Trophoblast cell (in vitro differentiated cells and primary cell): ENCODE results near the gene DNLZ.
A peak's percentile ranks its signal among the peaks of the same experiment; 100 is the strongest.

Experiments used
- DNase-seq, 2 donors: peaks; one replicate each; pipeline ENCODE4 v3.0.0-alpha.2; 2016
- H2AFZ ChIP-seq: 2 replicates; pipeline ENCODE4 v1.6.1; 2013; ENCODE audit warnings: low read length, moderate library complexity, mild to moderate bottlenecking; ENCODE audit not compliant: insufficient read depth, poor library complexity
- H2AK5ac ChIP-seq: 2 replicates; pipeline ENCODE4 v1.6.1; 2013; ENCODE audit warnings: mild to moderate bottlenecking, low read length
- H2BK120ac ChIP-seq: 2 replicates; pipeline ENCODE4 v1.6.1; 2013; ENCODE audit warnings: low read length, mild to moderate bottlenecking, moderate library complexity; ENCODE audit not compliant: insufficient read depth, poor library complexity
- H2BK12ac ChIP-seq: 2 replicates; pipeline ENCODE4 v1.6.1; 2013; ENCODE audit warnings: mild to moderate bottlenecking, low read length, moderate library complexity
- H2BK5ac ChIP-seq: 2 replicates; pipeline ENCODE4 v1.6.1; 2013; ENCODE audit warnings: low read length, low read depth, moderate library complexity, mild to moderate bottlenecking; ENCODE audit not compliant: poor library complexity
- H3K14ac ChIP-seq: 2 replicates; pipeline ENCODE4 v1.6.1; 2013; ENCODE audit warnings: mild to moderate bottlenecking, low read length
- H3K18ac ChIP-seq: 2 replicates; pipeline ENCODE4 v1.6.1; 2013; ENCODE audit warnings: mild to moderate bottlenecking, low read length
- H3K23ac ChIP-seq: 2 replicates; pipeline ENCODE4 v1.6.1; 2013; ENCODE audit warnings: low read length
- H3K27ac ChIP-seq: 2 replicates; pipeline ENCODE4 v1.5.1; 2013; ENCODE audit warnings: low read depth, mild to moderate bottlenecking, inconsistent platforms, low read length, moderate library complexity
- H3K27me3 ChIP-seq: 2 replicates; pipeline ENCODE4 v1.6.1; 2013; ENCODE audit warnings: inconsistent platforms, mild to moderate bottlenecking, low read length, moderate library complexity; ENCODE audit not compliant: insufficient read depth
- H3K36me3 ChIP-seq, 2 experiments: 1 replicate in 1 of 2; 2 replicates in 1 of 2; pipeline ENCODE4 v1.6.1; 2013; ENCODE audit warnings: low read length in 2 of 2, mild to moderate bottlenecking in 2 of 2, moderate library complexity in 1 of 2; ENCODE audit not compliant: insufficient read depth in 2 of 2, control insufficient read depth in 1 of 2
- H3K4ac ChIP-seq: 2 replicates; pipeline ENCODE4 v1.6.1; 2013; ENCODE audit warnings: low read depth, mild to moderate bottlenecking, low read length, moderate library complexity
- H3K4me1 ChIP-seq, 2 experiments: 1 replicate in 1 of 2; 2 replicates in 1 of 2; pipeline ENCODE4 v1.6.1; 2013; ENCODE audit warnings: low read length in 2 of 2, mild to moderate bottlenecking in 2 of 2, moderate library complexity in 1 of 2; ENCODE audit not compliant: insufficient read depth in 2 of 2, control insufficient read depth in 1 of 2
- H3K4me2 ChIP-seq: 2 replicates; pipeline ENCODE4 v1.6.1; 2013; ENCODE audit warnings: inconsistent platforms, mild to moderate bottlenecking, low read length, moderate library complexity
- H3K4me3 ChIP-seq: 2 replicates; pipeline ENCODE4 v1.5.1; 2013; ENCODE audit warnings: mild to moderate bottlenecking, low read depth, low read length, inconsistent platforms
- H3K79me1 ChIP-seq: one replicate; pipeline ENCODE4 v1.6.1; 2013; ENCODE audit warnings: low read length
- H3K79me2 ChIP-seq: 2 replicates; pipeline ENCODE4 v1.6.1; 2013; ENCODE audit warnings: low read length, mild to moderate bottlenecking; ENCODE audit not compliant: control insufficient read depth, insufficient read depth, poor library complexity
- H3K9ac ChIP-seq: 2 replicates; pipeline ENCODE4 v1.6.1; 2013; ENCODE audit warnings: mild to moderate bottlenecking, low read length
- H3K9me3 ChIP-seq: 2 replicates; pipeline ENCODE4 v1.6.1; 2013; ENCODE audit warnings: low read depth, mild to moderate bottlenecking, control low read depth, inconsistent platforms, low read length; ENCODE audit not compliant: insufficient read depth
- H4K12ac ChIP-seq: 2 replicates; pipeline ENCODE4 v1.6.1; 2013; ENCODE audit warnings: low read depth, mild to moderate bottlenecking, low read length, moderate library complexity
- H4K8ac ChIP-seq: 2 replicates; pipeline ENCODE4 v1.6.1; 2013; ENCODE audit warnings: low read depth, mild to moderate bottlenecking, low read length, moderate library complexity
- H4K91ac ChIP-seq: one replicate; pipeline ENCODE4 v1.6.1; 2013; ENCODE audit warnings: low read depth, mild to moderate bottlenecking, low read length, moderate library complexity
- WGBS: extraction: QIAGEN DNeasy Blood & Tissue Kit; methylation state at CpG from one replicate; pipeline ENCODE4 v1.1.7; 2013; ENCODE audit warnings: missing lambda C conversion rate; ENCODE audit not compliant: insufficient read length, insufficient coverage; ENCODE audit errors: extremely low coverage; 5-methylcytosine and 5-hydroxymethylcytosine counted together

Gene DNLZ

DNA sequence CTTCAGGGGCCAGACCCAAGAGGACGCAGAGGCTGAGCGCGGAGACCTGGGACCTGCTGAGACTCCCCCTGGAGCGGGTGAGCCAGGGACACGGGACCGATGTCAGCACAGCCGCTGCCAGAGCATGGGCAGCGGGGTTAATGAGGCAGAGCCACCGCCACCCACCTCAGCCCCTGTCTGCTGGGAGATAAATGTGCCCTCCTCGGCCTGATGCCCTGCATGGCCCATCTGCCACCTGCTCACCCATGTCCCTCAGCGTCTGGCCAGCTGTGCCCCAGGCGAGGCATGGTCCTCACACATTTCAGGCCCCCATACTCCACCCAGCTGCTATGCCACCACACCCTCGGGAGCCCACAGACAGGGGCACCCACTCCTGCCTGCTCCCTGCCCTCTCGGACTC, 14.9 kb downstream of the DNLZ start:
- H2AK5ac ChIP-seq = no peak overlapping the region
- no CpG with 5 or more reads among the region's 14 CpGs for WGBS
- H3K9me3 ChIP-seq = no peaks in the 10 kb centered on the region
- H4K91ac ChIP-seq = no peak overlapping the region
- no peaks in the 10 kb centered on the region for H3K79me2 ChIP-seq
- no peak overlapping the region for H3K14ac ChIP-seq
- H3K4me1 ChIP-seq = peaks cover 13 to 14% of the 10 kb centered on the region in 2 experiments
- H3K79me1 ChIP-seq = no peaks in the 10 kb centered on the region
- no peak for DNase-seq
- H2BK12ac ChIP-seq = no peak overlapping the region
- H3K36me3 ChIP-seq = peaks cover 3 to 8% of the 10 kb centered on the region in 2 experiments
- H4K8ac ChIP-seq = no peak overlapping the region
- H2AFZ ChIP-seq = no peak overlapping the region
- no peak overlapping the region for H3K23ac ChIP-seq
- H2BK5ac ChIP-seq = no peak overlapping the region
- no peak overlapping the region for H3K4ac ChIP-seq
- H3K4me3 ChIP-seq = no peak overlapping the region
- no peaks in the 10 kb centered on the region for H3K27me3 ChIP-seq
- no peak overlapping the region for H3K27ac ChIP-seq
- H4K12ac ChIP-seq = no peak overlapping the region
- no peak overlapping the region for H2BK120ac ChIP-seq
- H3K18ac ChIP-seq = no peak overlapping the region
- no peak overlapping the region for H3K4me2 ChIP-seq
- H3K9ac ChIP-seq = no peak overlapping the region

DNA sequence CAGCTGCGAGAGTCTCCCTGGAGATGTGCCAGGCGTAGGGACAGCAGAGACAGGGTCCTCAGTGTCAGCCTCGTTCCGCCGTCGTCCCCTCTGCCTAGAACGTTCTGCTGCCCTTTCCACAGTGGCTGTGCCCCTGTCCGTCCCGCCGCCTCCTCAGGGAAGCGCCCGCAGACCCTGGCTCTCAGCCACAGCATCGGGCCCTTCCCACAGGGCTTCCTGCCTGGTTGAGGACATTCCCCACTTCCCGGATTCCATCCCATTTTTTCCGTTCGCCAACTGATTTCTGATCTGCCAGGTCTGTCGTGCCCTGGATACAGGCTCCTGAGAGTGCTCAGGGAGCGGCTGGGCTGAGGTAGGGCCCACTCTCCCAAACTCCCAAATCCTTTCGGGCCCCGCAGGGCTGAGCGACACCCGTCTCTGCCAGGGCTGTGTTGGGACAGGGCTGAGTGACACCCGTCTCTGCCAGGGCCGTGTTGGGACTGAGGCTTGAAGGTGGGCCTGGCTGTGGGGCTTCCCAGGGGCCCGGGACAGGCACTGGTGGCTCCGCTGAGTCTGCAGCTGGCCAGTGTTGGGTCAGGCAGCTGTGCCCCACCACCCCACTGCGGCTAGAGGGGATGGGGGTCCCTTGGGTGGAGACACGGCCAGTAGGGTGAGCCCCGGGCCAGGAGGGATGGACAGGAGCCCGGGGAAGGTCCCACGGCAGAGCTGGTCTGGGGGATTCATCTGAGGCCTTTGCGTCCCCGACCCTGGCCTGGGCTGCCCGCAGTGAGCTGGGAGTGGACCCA, 15.9 kb downstream of the DNLZ start:
- H3K27me3 ChIP-seq = no peaks in the 10 kb centered on the region
- H3K4me2 ChIP-seq = no peak overlapping the region
- H3K23ac ChIP-seq = no peak overlapping the region
- no peak overlapping the region for H3K27ac ChIP-seq
- H3K18ac ChIP-seq = no peak overlapping the region
- H3K36me3 ChIP-seq = peaks cover 3 to 8% of the 10 kb centered on the region in 2 experiments
- H3K79me2 ChIP-seq = no peaks in the 10 kb centered on the region
- H2AFZ ChIP-seq = no peak overlapping the region
- no peak overlapping the region for H3K9ac ChIP-seq
- H3K79me1 ChIP-seq = no peaks in the 10 kb centered on the region
- WGBS = no CpG with 5 or more reads among the region's 34 CpGs
- no peak overlapping the region for H3K14ac ChIP-seq
- no peak overlapping the region for H2BK12ac ChIP-seq
- H3K4me3 ChIP-seq = no peak overlapping the region
- no peak overlapping the region for H2BK120ac ChIP-seq
- H3K4me1 ChIP-seq = peaks cover 19 to 20% of the 10 kb centered on the region in 2 experiments
- no peak overlapping the region for H2AK5ac ChIP-seq
- no peaks in the 10 kb centered on the region for H3K9me3 ChIP-seq
- H2BK5ac ChIP-seq = no peak overlapping the region
- DNase-seq = no peak
- H4K91ac ChIP-seq = no peak overlapping the region
- no peak overlapping the region for H4K12ac ChIP-seq
- no peak overlapping the region for H4K8ac ChIP-seq
- H3K4ac ChIP-seq = no peak overlapping the region

DNA sequence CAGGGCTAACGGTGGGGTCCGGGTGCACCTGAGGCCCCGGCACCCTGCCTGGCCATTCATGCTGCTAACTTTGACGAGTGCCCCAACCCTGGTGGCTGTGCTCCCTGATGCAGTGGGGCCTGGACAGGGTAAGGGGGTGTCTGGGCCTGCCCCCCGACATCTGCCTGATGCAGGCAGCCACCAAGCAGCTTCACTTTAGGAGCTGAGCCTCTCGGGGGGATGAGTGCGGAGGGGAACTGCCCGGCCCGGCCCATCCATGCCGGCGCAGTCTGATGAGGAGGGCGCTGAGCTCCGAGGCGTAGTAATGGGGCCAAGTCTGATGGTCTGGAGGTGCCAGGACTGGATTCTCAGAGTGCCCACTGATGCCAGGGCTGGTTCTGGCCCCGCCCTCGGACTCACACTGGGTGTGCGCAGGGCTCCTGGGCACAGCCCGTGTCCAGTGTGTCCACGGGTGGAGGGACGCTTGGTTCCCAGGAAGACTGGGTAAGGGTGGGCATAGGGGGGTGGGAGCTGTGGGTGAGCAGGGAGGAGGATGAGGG, 16.5 kb downstream of the DNLZ start:
- H3K4me1 ChIP-seq = peaks cover 22 to 26% of the 10 kb centered on the region in 2 experiments
- H3K79me2 ChIP-seq = no peaks in the 10 kb centered on the region
- H3K9me3 ChIP-seq = no peaks in the 10 kb centered on the region
- H4K91ac ChIP-seq = no peak overlapping the region
- no peak overlapping the region for H3K9ac ChIP-seq
- H4K8ac ChIP-seq = no peak overlapping the region
- H2AFZ ChIP-seq = no peak overlapping the region
- H3K4me3 ChIP-seq = no peak overlapping the region
- H4K12ac ChIP-seq = no peak overlapping the region
- no peak overlapping the region for H3K14ac ChIP-seq
- H2BK120ac ChIP-seq = no peak overlapping the region
- H3K18ac ChIP-seq = no peak overlapping the region
- no peak overlapping the region for H3K4ac ChIP-seq
- no CpG with 5 or more reads among the region's 20 CpGs for WGBS
- H3K23ac ChIP-seq = no peak overlapping the region
- no peak for DNase-seq
- no peak overlapping the region for H3K4me2 ChIP-seq
- H2AK5ac ChIP-seq = no peak overlapping the region
- peaks cover 3 to 8% of the 10 kb centered on the region in 2 experiments for H3K36me3 ChIP-seq
- H3K27ac ChIP-seq = no peak overlapping the region
- no peak overlapping the region for H2BK5ac ChIP-seq
- no peaks in the 10 kb centered on the region for H3K27me3 ChIP-seq
- H3K79me1 ChIP-seq = peaks cover 3% of the 10 kb centered on the region
- H2BK12ac ChIP-seq = no peak overlapping the region

DNA sequence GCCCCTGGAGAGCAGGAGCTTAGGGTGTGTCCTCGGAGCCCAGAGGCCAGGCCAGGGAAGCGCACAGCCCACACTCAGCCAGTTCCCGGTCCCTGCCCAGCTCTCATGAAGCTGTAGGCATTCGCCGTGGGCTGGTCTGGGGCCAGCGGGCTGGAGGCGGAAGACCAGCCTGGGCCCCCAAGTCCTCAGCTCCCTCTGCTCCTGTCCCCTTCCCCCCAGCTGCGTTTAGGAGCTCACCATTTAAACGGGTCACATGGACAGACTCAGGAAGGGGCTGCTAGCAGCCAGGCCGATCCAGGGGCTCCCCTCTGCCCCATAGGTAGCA, 17.4 kb downstream of the DNLZ start:
- Histone ChIP-seq H3K79me2 (no peaks in the 10 kb centered on the region), H3K4me2 (no peak overlapping the region), H3K36me3 (peaks cover 3 to 8% of the 10 kb centered on the region in 2 experiments), H2BK12ac (no peak overlapping the region), H2AFZ (no peak overlapping the region), H3K79me1 (peaks cover 3% of the 10 kb centered on the region), H2BK5ac (no peak overlapping the region), H4K91ac (peak overlapping the region; percentile 7), H4K8ac (peak overlapping the region; percentile 21), H4K12ac (no peak overlapping the region), H3K27me3 (no peaks in the 10 kb centered on the region), H3K27ac (no peak overlapping the region), H3K4me3 (no peak overlapping the region), H3K18ac (no peak overlapping the region), H3K9ac (no peak overlapping the region), H3K4ac (no peak overlapping the region), H3K23ac (no peak overlapping the region), H3K4me1 (peaks cover 22 to 26% of the 10 kb centered on the region in 2 experiments), H3K9me3 (no peaks in the 10 kb centered on the region), H3K14ac (no peak overlapping the region), H2AK5ac (no peak overlapping the region), H2BK120ac (no peak overlapping the region)
- DNase-seq = no peak
- no CpG with 5 or more reads among the region's 10 CpGs for WGBS
